Stomach (tissue), 4 donors: ENCODE results near the gene GCNT1.

Experiments
- EP300 ChIP-seq: sonication (generic); formaldehyde crosslinking; IDR thresholded peaks from one replicate; pipeline ENCODE4 v1.6.1; 2017; ENCODE audit warnings: antibody characterized with exemption
- POLR2A ChIP-seq, 4 donors: fragments of 450-650 bp; IDR thresholded peaks; one replicate each; pipeline ENCODE4 v1.6.1; 2016; ENCODE audit warnings: antibody characterized with exemption in 4 of 4, control low read depth in 2 of 4, mild to moderate bottlenecking in 1 of 4, moderate library complexity in 1 of 4
- TF ChIP-seq, protein P1 (sequence below), 7 experiments: fragments of 450-650 bp in 4 of 7; fragments of 200-600 bp in 3 of 7; sonication (generic) in 3 of 7; IDR thresholded peaks; one replicate each; pipeline ENCODE4 v1.5.1; 2016 to 2019; ENCODE audit warnings: antibody characterized with exemption in 7 of 7, control low read depth in 2 of 7, mild to moderate bottlenecking in 1 of 7

GRCh38 chr9:76445976-76446375, 13.0 kb upstream of the GCNT1 start:
- TF ChIP-seq POLR2A (IDR thresholded peaks at IDR 0.05) = no peak
- TF ChIP-seq EP300 = no peak
- TF ChIP-seq, protein P1, sequence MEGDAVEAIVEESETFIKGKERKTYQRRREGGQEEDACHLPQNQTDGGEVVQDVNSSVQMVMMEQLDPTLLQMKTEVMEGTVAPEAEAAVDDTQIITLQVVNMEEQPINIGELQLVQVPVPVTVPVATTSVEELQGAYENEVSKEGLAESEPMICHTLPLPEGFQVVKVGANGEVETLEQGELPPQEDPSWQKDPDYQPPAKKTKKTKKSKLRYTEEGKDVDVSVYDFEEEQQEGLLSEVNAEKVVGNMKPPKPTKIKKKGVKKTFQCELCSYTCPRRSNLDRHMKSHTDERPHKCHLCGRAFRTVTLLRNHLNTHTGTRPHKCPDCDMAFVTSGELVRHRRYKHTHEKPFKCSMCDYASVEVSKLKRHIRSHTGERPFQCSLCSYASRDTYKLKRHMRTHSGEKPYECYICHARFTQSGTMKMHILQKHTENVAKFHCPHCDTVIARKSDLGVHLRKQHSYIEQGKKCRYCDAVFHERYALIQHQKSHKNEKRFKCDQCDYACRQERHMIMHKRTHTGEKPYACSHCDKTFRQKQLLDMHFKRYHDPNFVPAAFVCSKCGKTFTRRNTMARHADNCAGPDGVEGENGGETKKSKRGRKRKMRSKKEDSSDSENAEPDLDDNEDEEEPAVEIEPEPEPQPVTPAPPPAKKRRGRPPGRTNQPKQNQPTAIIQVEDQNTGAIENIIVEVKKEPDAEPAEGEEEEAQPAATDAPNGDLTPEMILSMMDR (IDR thresholded peaks at IDR 0.05) = no peak
